Memory B cell (primary cell): ENCODE results near the gene LPAR2.

Source experiments
- ATAC-seq: fragments of 150-1000 bp; cut with Tn5 transposase; 2 replicates; pipeline ENCODE4 v1.10.0; 2021; ENCODE audit warnings: low read depth, mild to moderate bottlenecking, moderate library complexity
- DNase-seq, 2 donors: peaks; one replicate each; pipeline ENCODE4 v3.0.0; 2022; ENCODE audit warnings: low spot score in 2 of 2
- H3K27ac Mint-ChIP-seq: one replicate; pipeline ENCODE4 v1.8.0; 2022; ENCODE audit warnings: mild to moderate bottlenecking, moderate library complexity, mixed read lengths
- H3K27me3 Mint-ChIP-seq: one replicate; pipeline ENCODE4 v1.8.0; 2022; ENCODE audit warnings: mixed read lengths
- H3K36me3 Mint-ChIP-seq: one replicate; pipeline ENCODE4 v1.8.0; 2022; ENCODE audit warnings: mild to moderate bottlenecking, mixed read lengths
- H3K4me1 Mint-ChIP-seq: one replicate; pipeline ENCODE4 v1.8.0; 2022; ENCODE audit warnings: mixed read lengths
- H3K4me3 Mint-ChIP-seq: one replicate; pipeline ENCODE4 v1.8.0; 2022; ENCODE audit warnings: mild to moderate bottlenecking, moderate library complexity, mixed read lengths
- H3K9me3 Mint-ChIP-seq: one replicate; pipeline ENCODE4 v1.8.0; 2022; ENCODE audit warnings: mixed read lengths

LPAR2 gene

DNA sequence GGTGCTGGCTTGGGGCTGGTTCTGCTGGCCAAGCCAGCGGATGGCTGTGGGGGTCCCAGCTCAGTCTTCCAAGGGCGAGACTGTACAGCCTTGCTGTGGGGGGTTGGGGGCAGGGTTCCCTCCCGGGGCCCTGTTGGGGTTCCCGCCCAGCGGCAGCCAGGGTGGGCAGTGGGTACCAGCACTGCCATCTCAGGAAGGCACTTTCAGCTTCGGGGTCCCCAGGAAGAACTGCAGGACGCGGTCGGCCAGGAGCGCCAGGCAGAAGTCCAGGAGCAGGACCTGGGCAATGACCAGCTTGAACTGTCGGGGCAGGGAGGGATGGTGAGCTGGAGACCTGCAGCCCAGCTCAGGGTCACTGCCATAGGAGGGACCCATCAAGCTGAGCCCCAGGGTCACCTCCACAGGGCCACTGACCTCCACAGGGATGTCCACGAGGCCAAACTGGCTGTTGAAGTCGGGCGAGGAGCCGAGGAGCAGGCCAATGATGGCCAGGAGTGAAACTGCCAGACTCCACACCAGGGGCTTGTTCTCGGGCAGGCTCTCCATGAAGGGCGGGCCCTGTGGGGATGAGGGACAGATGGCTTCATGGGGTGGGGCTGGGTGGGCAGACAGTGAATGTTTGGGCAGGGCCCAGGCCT, 17.3 kb upstream of the LPAR2 start:
- ATAC-seq, result no peak
- Mint-ChIP-seq H3K4me1 (peaks cover 14% of the 10 kb centered on the region), H3K27me3 (no peaks in the 10 kb centered on the region), H3K4me3 (no peak overlapping the region), H3K27ac (no peak overlapping the region), H3K9me3 (no peaks in the 10 kb centered on the region), H3K36me3 (peaks cover 19% of the 10 kb centered on the region)
- DNase-seq, result no peak

GRCh38 chr19:19644054-19644388, 16.0 kb upstream of the LPAR2 start:
- Mint-ChIP-seq H3K27me3 (no peaks in the 10 kb centered on the region), H3K9me3 (no peaks in the 10 kb centered on the region), H3K36me3 (peaks cover 19% of the 10 kb centered on the region), H3K4me1 (peaks cover 17% of the 10 kb centered on the region), H3K27ac (peak overlapping the region; percentile 97), H3K4me3 (peak overlapping the region; percentile 98)
- DNase-seq, result no peak
- no peak for ATAC-seq

- H3K27ac Mint-ChIP-seq, result peak within 1 kb of the TSS; percentile 97
- peaks cover 20% of the 10 kb centered on the region for H3K36me3 Mint-ChIP-seq
- ATAC-seq, result peak; percentile 90
These were observed 15.4 kb upstream of the LPAR2 start, which contains the start of gene GMIP for GRCh38 chr19:19643158-19644053. TSS of gene GMIP (minus strand) at chr19:19643657. CDS start at chr19:19643529, 128 bp downstream.

DNA sequence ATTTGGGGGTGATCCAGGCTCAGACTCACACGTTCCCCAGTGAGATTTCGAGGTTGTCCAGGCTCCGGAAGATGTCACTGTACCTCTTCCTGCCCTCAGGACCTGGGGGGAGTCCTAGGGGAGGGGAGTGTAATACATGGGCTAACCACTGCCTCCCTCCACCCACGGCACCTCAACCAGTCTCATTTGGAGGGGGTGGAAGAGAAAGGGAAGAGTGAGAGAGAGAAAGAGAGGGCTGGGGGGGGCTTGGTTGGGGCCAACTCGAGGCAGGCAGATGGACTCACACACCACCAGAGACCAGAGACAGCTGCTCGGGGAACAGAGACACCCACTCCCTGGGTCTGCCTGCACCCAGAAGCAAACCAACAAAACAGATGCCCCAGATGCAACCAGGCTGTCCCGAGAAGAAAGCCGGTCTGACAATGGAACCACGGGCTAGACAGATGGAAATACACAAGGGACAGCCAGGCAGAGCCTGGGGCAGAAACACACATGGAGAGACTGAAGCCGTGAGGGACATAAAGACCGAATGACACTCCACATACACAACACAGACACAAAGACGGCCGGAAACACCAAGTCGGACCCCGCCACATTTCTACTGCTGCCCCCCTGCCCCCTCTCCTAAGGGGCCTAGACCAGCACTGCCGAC, 14.6 kb upstream of the LPAR2 start:
- Mint-ChIP-seq H3K4me3 (peak overlapping the region; percentile 98), H3K27me3 (no peaks in the 10 kb centered on the region), H3K27ac (peak overlapping the region; percentile 97), H3K36me3 (peaks cover 21% of the 10 kb centered on the region), H3K4me1 (peaks cover 17% of the 10 kb centered on the region), H3K9me3 (no peaks in the 10 kb centered on the region)
- ATAC-seq, result no peak
- no peak for DNase-seq

More at GRCh38 chr19:19643158-19644053, 15.4 kb upstream of the LPAR2 start, which contains the start of gene GMIP:
- Mint-ChIP-seq H3K4me3 (peak within 1 kb of the TSS; percentile 98), H3K27me3 (no peaks in the 10 kb centered on the region), H3K9me3 (no peaks in the 10 kb centered on the region), H3K4me1 (peaks cover 17% of the 10 kb centered on the region)
- DNase-seq, result peak; percentile 89 to 91

DNA sequence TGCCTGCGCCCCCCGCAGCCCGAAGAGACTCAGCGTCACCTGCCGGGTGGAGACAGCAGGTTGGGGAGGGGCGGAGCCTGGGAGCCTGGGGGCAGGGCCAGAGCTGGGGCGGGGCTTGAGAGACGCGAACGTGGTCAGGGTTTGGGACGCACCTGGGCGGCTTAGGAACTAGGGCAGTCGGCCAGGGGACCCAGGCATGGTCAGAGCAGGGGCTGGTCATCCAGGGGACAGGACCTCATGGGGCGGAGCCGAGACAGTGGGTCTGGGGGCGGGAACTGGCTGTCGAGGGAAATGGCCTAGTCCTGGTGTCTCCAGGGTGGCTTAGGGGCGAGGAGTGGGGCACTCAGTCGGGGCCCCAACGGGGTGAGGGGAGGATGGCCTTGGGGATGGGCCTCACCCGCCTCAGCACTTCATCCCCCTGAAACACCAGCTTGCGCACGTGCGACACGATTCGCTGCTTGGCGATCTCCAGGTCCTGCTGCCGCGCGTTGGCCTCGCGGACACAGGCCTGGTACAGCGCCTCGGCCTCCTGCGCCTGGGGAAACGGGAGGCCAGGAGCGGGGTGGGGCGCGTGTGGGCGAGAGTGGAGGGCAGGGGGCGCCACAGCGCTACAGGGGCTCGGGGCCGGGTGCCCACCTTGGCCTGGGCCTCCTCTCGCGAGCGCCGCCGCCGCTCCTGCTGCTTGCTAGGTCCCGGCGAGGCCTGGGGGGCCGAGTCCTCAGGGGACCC, 9.7 kb upstream of the LPAR2 start:
- H3K4me1 Mint-ChIP-seq, result peaks cover 28% of the 10 kb centered on the region
- peaks cover 42% of the 10 kb centered on the region for H3K36me3 Mint-ChIP-seq
- H3K4me3 Mint-ChIP-seq, result no peak overlapping the region
- DNase-seq, result no peak
- no peaks in the 10 kb centered on the region for H3K27me3 Mint-ChIP-seq
- no peak for ATAC-seq
- no peaks in the 10 kb centered on the region for H3K9me3 Mint-ChIP-seq
- no peak overlapping the region for H3K27ac Mint-ChIP-seq

DNA sequence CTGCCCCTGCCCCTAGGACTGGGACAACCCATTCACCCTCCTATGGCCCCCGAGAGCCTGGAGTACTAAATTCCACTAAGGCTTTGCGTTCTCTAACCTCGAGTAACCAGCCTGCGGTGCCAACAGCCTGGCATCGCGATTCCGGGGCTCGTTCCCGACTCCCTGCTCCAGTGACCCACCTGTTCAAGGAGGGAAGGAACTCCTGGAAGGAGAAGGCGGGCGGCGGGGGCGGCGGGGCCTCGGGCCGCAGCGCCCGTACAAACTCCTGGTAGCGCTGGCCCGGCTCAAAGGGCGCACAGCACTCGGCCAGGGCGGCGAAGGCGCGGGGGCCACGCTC, 9.1 kb upstream of the LPAR2 start:
- H3K9me3 Mint-ChIP-seq, result no peaks in the 10 kb centered on the region

DNA sequence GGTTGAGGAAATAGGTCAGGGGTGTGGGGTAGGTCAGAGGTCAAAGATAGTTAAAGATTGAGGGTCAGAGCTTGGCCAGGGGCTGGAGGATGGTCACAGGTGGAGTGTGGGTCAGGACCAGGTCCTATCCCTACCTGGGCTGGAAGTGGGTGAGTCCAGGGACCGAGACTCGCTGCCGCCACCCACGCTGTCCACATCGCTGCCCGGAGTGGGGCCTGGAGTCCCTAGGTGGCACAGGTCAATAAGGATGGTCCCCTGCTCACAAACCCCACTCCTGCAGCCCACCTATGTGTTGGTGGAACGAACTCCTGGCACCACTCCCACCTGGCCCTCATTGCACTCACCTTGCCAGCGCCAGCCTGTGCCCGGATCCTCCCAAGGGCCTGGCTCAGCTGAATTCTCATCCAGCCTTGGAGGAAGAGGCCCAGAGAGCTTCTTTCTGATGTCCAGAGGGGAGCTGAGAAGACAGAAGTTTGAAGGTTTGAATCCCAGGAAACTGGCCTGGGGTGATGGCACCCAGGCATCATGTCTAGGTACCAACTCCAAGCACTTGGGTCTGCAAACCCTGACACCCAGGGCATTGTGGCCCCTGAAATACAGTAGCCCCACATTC, 8.7 kb upstream of the LPAR2 start:
- Mint-ChIP-seq H3K27me3 (no peaks in the 10 kb centered on the region), H3K4me3 (no peak overlapping the region), H3K27ac (no peak overlapping the region), H3K36me3 (peaks cover 43% of the 10 kb centered on the region), H3K9me3 (no peaks in the 10 kb centered on the region), H3K4me1 (peaks cover 21% of the 10 kb centered on the region)
- DNase-seq (no peak), ATAC-seq (no peak)

More for the DNA sequence above, 9.1 kb upstream of the LPAR2 start:
- ATAC-seq, result no peak
- no peak overlapping the region for H3K27ac Mint-ChIP-seq
- no peaks in the 10 kb centered on the region for H3K27me3 Mint-ChIP-seq
- H3K4me3 Mint-ChIP-seq, result no peak overlapping the region
- no peak for DNase-seq
- peaks cover 23% of the 10 kb centered on the region for H3K4me1 Mint-ChIP-seq
- H3K36me3 Mint-ChIP-seq, result peaks cover 43% of the 10 kb centered on the region

DNA sequence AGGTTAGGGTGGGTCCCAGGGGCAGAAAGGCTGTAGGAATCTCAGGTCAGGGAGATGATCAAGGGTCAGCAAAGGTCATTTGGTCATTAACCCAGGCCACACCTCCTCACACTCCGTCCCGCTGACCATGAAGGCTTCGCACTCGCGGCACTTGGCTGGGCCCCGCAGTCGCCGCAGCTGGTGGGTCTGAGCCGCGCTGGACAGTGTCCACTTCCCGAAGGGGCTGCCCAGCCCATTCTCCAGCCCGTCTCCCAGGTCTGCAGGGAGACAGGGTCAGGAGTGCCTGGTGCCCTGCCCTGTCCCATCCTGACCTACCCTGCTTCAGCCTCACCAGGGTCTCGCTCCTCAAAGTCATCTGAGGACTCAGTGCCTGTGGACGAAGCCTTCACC, 7.3 kb upstream of the LPAR2 start:
- H3K4me3 Mint-ChIP-seq, result no peak overlapping the region
- peaks cover 46% of the 10 kb centered on the region for H3K36me3 Mint-ChIP-seq
- no peak for ATAC-seq
- no peaks in the 10 kb centered on the region for H3K9me3 Mint-ChIP-seq
- H3K4me1 Mint-ChIP-seq, result peaks cover 21% of the 10 kb centered on the region
- no peaks in the 10 kb centered on the region for H3K27me3 Mint-ChIP-seq
- H3K27ac Mint-ChIP-seq, result peak overlapping the region; percentile 73
- no peak for DNase-seq

- Mint-ChIP-seq H3K36me3 (peaks cover 44% of the 10 kb centered on the region), H3K4me1 (peaks cover 18% of the 10 kb centered on the region), H3K27ac (peak overlapping the region; percentile 73), H3K4me3 (no peak overlapping the region), H3K27me3 (no peaks in the 10 kb centered on the region), H3K9me3 (no peaks in the 10 kb centered on the region)
- ATAC-seq (peak; percentile 42), DNase-seq (no peak)
These were observed 6.7 kb upstream of the LPAR2 start for GRCh38 chr19:19634516-19635312.

- Mint-ChIP-seq H3K36me3 (peaks cover 42% of the 10 kb centered on the region), H3K4me1 (peaks cover 19% of the 10 kb centered on the region), H3K9me3 (no peaks in the 10 kb centered on the region), H3K4me3 (no peak overlapping the region), H3K27ac (peak overlapping the region; percentile 24), H3K27me3 (no peaks in the 10 kb centered on the region)
- DNase-seq (no peak), ATAC-seq (no peak)
These were observed 5.9 kb upstream of the LPAR2 start for GRCh38 chr19:19633711-19634515.

DNA sequence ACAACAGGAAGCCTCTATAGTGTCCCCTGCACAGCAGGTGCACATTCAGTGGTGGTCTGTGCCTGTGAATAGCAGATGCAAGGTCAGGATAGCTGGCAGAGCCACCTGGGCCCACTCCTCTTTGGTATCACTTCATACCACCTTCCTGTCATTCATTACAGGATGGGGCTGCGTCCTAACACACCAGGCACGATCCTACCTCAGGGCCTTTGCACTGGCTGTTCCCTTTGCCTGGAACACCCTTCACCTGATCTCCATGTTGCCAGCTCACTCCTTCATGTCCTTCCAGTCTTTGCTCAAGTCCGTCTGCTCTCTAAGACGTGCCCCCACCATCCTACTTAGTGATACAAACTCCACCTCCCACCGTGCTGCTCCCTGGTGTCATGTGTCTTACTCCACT, 4.6 kb upstream of the LPAR2 start:
- peaks cover 21% of the 10 kb centered on the region for H3K4me1 Mint-ChIP-seq
- ATAC-seq (no peak), DNase-seq (no peak)
- no peak overlapping the region for H3K4me3 Mint-ChIP-seq
- peaks cover 39% of the 10 kb centered on the region for H3K36me3 Mint-ChIP-seq
- no peaks in the 10 kb centered on the region for H3K27me3 Mint-ChIP-seq
- no peaks in the 10 kb centered on the region for H3K9me3 Mint-ChIP-seq
- peak overlapping the region; percentile 1 for H3K27ac Mint-ChIP-seq

DNA sequence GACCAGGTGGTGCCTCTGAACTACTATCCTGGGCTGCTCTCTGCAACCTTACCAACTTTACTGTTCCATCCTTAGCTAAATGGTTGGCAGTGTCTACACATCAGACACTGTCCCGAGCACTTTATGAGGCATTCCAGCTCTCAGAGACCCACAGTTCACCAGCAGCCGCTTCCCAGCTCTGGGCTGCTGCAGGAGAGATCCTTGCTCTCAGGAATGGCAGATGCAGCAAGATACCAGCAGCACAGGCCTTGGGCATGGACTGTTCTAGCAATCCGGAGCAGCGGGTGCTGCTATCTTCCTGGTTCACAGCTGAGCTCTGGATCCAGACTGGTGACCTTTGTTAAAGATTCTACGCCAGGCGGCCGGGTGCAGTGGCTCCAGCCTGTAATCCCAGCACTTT, 3.3 kb upstream of the LPAR2 start:
- ATAC-seq, result no peak
- DNase-seq, result no peak
- Mint-ChIP-seq H3K27me3 (no peaks in the 10 kb centered on the region), H3K9me3 (no peaks in the 10 kb centered on the region), H3K27ac (no peak overlapping the region), H3K4me3 (no peak overlapping the region), H3K36me3 (peaks cover 34% of the 10 kb centered on the region), H3K4me1 (peaks cover 33% of the 10 kb centered on the region)
